ENCODE data around the gene PINLYP.

DNA sequence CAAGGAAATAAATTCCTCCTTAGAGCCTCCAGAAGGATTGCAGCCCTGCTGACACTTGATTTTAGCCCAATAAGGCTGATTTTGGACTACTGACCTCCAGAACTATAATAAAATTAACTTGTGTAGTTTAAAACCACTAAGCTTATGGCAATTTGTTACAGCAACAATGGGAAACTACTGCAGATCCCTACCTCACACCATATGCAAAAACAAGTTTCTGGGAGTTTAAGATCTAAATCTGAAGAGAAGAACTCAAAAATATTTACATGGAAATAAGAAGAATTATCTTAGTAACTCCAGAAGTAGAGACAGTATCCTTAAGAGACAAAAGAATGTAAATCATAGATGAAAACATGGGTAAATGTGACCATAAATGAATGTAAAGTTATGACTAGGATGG is 36.7 kb upstream of the PINLYP start:
- TF ChIP-seq, protein P1, sequence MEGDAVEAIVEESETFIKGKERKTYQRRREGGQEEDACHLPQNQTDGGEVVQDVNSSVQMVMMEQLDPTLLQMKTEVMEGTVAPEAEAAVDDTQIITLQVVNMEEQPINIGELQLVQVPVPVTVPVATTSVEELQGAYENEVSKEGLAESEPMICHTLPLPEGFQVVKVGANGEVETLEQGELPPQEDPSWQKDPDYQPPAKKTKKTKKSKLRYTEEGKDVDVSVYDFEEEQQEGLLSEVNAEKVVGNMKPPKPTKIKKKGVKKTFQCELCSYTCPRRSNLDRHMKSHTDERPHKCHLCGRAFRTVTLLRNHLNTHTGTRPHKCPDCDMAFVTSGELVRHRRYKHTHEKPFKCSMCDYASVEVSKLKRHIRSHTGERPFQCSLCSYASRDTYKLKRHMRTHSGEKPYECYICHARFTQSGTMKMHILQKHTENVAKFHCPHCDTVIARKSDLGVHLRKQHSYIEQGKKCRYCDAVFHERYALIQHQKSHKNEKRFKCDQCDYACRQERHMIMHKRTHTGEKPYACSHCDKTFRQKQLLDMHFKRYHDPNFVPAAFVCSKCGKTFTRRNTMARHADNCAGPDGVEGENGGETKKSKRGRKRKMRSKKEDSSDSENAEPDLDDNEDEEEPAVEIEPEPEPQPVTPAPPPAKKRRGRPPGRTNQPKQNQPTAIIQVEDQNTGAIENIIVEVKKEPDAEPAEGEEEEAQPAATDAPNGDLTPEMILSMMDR (IDR thresholded peaks at IDR 0.05; ENCODE audit: low read length): no peak
- no peak for TF ChIP-seq EZH2 (IDR thresholded peaks at IDR 0.05; ENCODE audit: borderline replicate concordance, low read length)
